Left renal cortex interstitium (tissue), 4 donors: ENCODE measurements around the gene SHF. TPM values are rescaled to one million over a fixed set of nuclear protein-coding genes. Genes with fewer than 3 reads are reported as not detected.

Source experiments
- DNase-seq, 4 donors: peaks; one replicate each; pipeline ENCODE4 v3.0.0-alpha.2; 2013; ENCODE audit warnings: low read depth in 4 of 4, low spot score in 2 of 4, missing footprints in 1 of 4
- polyA plus RNA-seq, 4 donors: library from polyadenylated mRNA; unstranded; fragments of 120-200 nt; gene quantifications; one replicate each; pipeline ENCODE4 v1.2.1, GENCODE V29; 2013; ENCODE audit not compliant: insufficient read length in 4 of 4

SHF gene
- polyA plus RNA-seq, 4 donors = 17.4 to 22.0 (median 19.1) TPM

GRCh38 chr15:45200001-45200798, 12.4 kb upstream of the SHF start:
- peak; percentile 90 to 95 (median 92) for DNase-seq

- peak in 2 of 4 donors; percentile 41 to 48 for DNase-seq
Measured at GRCh38 chr15:45199136-45199810, 11.5 kb upstream of the SHF start.

GRCh38 chr15:45198337-45199135, 10.8 kb upstream of the SHF start:
- peak; percentile 97 to 99 (median 98) for DNase-seq

GRCh38 chr15:45197512-45197911, 9.7 kb upstream of the SHF start:
- DNase-seq = no peak

GRCh38 chr15:45187578-45187893, 230 bp downstream of the SHF start:
- DNase-seq = no peak

GRCh38 chr15:45186771-45187577, 792 bp downstream of the SHF start:
- DNase-seq = no peak

- DNase-seq = no peak
Measured at GRCh38 chr15:45185903-45186770, 1.6 kb downstream of the SHF start.

GRCh38 chr15:45185069-45185779, 2.5 kb downstream of the SHF start:
- DNase-seq = no peak

- DNase-seq = no peak
Measured at GRCh38 chr15:45184562-45185041, 3.2 kb downstream of the SHF start.

- DNase-seq = no peak
Measured at GRCh38 chr15:45183511-45183910, 4.3 kb downstream of the SHF start.

GRCh38 chr15:45182996-45183395, 4.8 kb downstream of the SHF start:
- no peak for DNase-seq

GRCh38 chr15:45181491-45182285, 6.1 kb downstream of the SHF start:
- DNase-seq = no peak

- DNase-seq = no peak
Measured at GRCh38 chr15:45180648-45181436, 6.9 kb downstream of the SHF start.

- DNase-seq = no peak
Measured at GRCh38 chr15:45180201-45180600, 7.6 kb downstream of the SHF start.

GRCh38 chr15:45179221-45179985, 8.4 kb downstream of the SHF start:
- no peak for DNase-seq

GRCh38 chr15:45177285-45177684, 10.5 kb downstream of the SHF start:
- DNase-seq = no peak
